ENCODE measurements around the gene MYO5C.

Gene MYO5C

GRCh38 chr15:52232327-52232726 is 63.3 kb downstream of the MYO5C start:
- peak; percentile 60 for DNase-seq (ENCODE audit: low spot score)
- TF ChIP-seq CTCF (IDR thresholded peaks at IDR 0.05; ENCODE audit: extremely low read depth, missing control alignments): no peak

GRCh38 chr15:52230073-52230472 is 65.5 kb downstream of the MYO5C start:
- no peak for TF ChIP-seq CTCF (IDR thresholded peaks at IDR 0.05; ENCODE audit: extremely low read depth, missing control alignments)

GRCh38 chr15:52228921-52229320 is 66.7 kb downstream of the MYO5C start:
- no peak for TF ChIP-seq CTCF (IDR thresholded peaks at IDR 0.05; ENCODE audit: extremely low read depth, missing control alignments)
- DNase-seq (ENCODE audit: low spot score): peak; percentile 35

More at GRCh38 chr15:52230073-52230472, 65.5 kb downstream of the MYO5C start:
- DNase-seq (ENCODE audit: low spot score): no peak

- peak; percentile 80 for TF ChIP-seq CTCF (IDR thresholded peaks at IDR 0.05; ENCODE audit: extremely low read depth, missing control alignments)
- peak; percentile 77 for DNase-seq (ENCODE audit: low spot score)
Measured at GRCh38 chr15:52227456-52227855, 68.1 kb downstream of the MYO5C start.

GRCh38 chr15:52225230-52225629 is 70.4 kb downstream of the MYO5C start:
- no peak for TF ChIP-seq CTCF (IDR thresholded peaks at IDR 0.05; ENCODE audit: extremely low read depth, missing control alignments)
- DNase-seq (ENCODE audit: low spot score): no peak

GRCh38 chr15:52224211-52224610 is 71.4 kb downstream of the MYO5C start:
- no peak for TF ChIP-seq CTCF (IDR thresholded peaks at IDR 0.05; ENCODE audit: extremely low read depth, missing control alignments)

GRCh38 chr15:52221730-52222129 is 73.9 kb downstream of the MYO5C start:
- no peak for DNase-seq (ENCODE audit: low spot score)
- TF ChIP-seq CTCF (IDR thresholded peaks at IDR 0.05; ENCODE audit: extremely low read depth, missing control alignments): no peak

More at GRCh38 chr15:52224211-52224610, 71.4 kb downstream of the MYO5C start:
- DNase-seq (ENCODE audit: low spot score): no peak
